GM19238 (cell line): ENCODE data around the gene SVOP.
"Not testable (repeated sequence)": the region's sequence is repeated elsewhere in the genome, so short reads cannot be mapped to it uniquely, and the experiment has no call there.

Experiments used
- DNase-seq: peaks from one replicate; pipeline ENCODE4 v3.0.0; 2011; ENCODE audit warnings: low spot score; ENCODE audit not compliant: insufficient read length

Gene SVOP

DNA sequence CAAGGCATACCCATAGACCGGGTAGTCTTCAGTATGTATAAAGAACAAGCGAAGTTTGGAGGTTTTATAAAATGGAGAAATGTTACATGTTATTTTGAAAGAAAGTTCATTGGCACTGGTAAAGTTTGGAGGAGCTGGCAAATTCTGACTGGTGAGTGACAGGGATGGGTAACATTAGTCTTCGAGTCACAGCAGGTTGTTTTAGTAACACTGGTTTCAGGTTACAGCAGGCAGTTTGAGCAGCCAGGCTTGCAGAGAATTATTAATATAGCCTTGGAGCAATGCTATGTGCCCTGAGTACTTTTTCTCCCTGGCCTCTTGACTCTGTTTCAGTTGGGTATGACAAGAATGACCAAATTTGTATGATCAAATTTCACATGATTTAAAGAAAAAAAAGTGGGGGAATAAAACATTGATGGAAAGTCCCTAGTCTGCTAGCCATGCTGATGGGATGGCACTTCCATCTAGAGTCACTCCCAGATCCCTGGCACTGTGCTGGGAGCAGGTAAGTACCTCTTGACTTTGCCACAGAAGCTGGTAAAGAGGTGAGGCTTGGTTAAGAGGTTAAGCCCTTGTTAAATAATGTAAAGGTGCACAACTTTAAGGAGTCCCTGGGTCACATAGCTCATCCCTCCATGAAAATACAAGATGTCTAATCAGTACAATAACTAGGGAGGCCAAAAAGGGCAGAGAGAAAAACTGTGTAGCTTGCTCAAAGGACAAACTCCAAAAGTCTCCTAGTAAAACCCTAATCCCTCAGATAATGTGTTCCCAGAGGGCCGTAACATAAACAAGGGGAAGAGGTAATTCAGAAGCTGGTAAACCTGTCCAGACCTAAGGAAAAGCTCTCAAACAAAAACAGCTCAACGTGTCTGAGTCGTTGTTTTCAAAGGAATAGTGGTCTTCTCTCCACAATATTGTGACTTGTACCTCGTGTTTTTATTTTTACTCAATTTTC, 12.7 kb upstream of the SVOP start:
- no peak for DNase-seq

DNA sequence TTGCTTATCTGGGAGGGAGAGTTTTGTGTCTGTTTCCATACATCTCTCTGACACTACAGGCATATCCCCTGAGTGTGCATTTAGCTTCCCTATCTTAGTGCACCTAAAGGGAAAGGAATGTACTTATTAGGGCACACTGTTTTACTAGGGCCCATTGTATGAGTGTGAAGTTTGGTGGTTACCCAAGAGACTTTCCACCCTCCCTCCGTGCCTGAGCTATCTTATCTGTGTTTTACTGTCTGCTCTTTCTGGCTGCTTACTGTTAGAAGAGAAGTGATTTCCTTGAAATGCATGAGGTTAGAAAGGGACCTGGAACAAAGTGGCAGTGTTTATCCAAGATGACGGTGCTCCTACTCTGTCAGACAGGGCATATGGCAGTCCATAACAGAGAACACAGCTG, 8.5 kb upstream of the SVOP start:
- no peak for DNase-seq

GRCh38 chr12:109028624-109029023, 7.8 kb upstream of the SVOP start:
- not testable (repeated sequence) for DNase-seq

DNA sequence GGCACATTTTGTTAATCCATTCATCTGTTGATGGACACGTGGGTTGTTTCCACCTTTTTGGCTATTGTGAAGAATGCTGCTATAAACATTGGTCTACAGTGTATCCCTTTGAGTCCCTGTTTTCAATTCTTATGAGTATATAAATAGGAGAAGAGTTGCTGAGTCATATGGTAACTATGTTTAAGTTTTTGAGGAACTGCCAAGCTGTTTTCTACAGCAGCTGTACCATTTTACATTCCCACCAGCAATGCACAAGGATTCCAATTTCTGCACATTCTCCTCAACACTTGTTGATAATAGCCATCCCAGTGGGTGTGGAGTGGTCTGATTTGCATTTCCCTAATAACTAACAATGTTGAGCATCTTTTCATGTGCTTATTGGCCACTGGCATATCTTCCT, 6.9 kb upstream of the SVOP start:
- no peak for DNase-seq

DNA sequence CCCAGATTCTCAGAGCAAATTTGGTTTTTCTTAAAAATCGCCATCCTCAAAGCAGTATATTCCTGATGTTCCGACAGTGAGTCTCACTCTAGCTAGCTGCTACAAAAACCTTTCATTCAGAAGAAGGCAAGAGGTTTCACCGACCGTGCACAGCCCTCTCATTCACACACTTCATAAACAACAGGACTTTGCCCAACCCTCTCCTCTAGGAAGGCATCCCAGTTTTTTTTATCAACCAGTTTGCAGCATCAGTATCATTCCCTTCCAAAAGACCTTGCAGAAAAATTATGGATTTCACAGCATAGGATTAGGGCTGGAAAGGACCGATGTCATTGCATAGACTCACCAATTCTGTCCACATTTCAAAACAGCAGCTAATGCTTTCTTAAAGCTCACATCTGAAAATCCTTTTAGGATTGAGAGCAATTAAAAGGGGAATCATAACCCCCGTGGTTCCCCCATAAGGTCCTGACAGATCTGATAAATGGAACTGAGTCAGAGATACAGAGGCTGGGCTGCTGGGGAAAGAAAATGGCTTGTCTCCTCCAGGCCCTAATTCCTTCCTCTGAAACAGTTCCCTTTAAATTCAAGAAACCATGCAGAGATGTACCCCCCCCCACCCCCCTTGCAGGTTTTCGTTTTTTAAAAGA, 597 bp downstream of the SVOP start:
- DNase-seq = no peak

GRCh38 chr12:109018296-109018695, 2.6 kb downstream of the SVOP start:
- no peak for DNase-seq

- no peak for DNase-seq
Observed at GRCh38 chr12:109016978-109017377, 3.9 kb downstream of the SVOP start.

- no peak for DNase-seq
Observed at GRCh38 chr12:109016016-109016415, 4.9 kb downstream of the SVOP start.

DNA sequence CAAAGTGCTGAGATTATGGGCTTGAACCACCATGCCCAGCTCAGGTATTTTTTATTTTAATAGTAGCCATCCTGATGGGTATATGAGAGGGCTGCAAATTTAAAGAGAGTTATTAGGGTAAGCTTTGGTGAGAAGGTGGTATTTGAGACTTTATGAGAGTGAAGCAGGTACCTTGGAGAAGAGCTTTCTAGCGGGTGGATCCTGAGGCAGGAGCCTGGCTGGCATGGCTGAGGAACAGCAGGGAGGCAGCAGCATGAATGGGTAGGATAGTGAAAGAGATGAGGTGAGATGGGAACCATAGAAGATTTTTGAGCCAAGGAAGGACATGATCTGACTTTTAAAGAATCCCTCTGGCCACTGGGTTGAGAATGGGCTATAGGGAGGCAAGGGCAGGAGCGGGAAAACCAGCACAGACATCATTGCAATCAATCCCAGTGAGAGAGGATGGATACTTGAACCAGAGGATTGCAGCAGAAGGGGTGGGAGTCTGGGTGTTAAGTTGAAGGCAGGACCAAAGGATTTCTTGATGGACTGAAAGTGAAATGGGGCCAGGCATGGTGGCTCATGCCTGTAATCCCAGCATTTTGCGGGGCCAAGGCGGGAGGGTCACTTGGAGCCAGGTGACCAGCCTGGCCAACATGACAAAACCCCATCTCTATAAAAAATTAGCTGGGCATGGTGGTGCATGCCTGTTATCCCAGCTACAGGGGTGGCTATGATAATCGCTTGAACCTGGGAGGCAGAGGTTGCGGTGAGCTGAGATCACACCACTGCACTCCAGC, 5.7 kb downstream of the SVOP start:
- no peak for DNase-seq

GRCh38 chr12:109010259-109010658, 10.6 kb downstream of the SVOP start:
- no peak for DNase-seq

DNA sequence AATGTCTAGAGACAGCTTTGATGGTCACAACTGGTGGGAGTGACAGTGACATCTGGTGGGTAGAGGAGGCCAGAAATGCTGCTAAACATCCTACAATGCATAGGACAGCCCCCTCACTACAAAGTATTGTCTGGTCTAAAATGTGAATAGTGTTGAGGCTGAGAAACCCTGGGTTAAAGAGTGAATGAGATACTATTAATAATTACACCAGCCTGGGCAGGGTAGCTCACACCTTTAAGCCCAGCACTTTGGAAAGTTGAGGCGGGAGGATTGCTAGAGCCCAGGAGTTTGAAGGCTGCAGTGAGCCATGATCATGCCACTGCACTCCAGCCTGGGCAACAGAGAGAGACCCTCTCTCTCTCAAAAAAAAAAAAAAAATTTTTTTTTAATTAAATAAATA, 11.1 kb downstream of the SVOP start:
- no peak for DNase-seq

DNA sequence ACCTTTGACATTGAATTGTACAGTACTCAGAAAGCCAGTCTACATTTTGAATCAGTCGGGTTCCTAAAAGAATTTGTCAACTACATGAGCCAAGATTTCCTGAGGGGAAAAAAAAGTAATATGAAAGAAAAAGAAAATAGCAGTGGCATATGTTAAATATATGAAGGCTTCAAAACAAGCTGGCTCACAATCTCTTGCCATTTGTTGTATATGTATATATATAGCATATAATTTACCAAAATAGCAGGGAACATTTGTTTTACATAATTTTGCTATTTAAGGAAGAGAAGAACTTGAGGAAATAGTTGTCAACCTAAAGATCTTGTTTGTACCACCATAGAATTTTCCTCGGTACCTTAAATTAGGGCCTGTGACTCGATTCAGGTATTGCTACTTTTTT, 16.9 kb downstream of the SVOP start:
- DNase-seq = no peak

DNA sequence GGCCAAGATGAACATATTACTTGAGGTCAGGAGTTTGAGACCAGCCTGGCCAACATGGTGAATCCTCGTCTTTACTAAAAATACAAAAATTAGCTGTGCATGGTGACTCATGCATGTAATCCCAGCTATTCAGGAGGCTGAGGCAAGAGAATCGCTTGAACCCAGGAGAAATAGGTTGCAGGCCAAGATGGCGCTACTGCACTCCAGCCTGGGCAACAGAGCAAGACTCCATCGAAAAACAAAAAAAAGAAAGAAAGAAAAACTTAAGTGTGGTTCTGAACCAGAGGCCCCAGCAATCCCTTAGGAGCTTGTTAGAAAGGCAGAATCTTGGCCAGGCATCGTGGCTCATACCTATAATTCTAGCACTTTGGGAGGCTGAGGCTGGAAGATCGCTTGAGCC, 24.5 kb downstream of the SVOP start:
- DNase-seq = no peak

DNA sequence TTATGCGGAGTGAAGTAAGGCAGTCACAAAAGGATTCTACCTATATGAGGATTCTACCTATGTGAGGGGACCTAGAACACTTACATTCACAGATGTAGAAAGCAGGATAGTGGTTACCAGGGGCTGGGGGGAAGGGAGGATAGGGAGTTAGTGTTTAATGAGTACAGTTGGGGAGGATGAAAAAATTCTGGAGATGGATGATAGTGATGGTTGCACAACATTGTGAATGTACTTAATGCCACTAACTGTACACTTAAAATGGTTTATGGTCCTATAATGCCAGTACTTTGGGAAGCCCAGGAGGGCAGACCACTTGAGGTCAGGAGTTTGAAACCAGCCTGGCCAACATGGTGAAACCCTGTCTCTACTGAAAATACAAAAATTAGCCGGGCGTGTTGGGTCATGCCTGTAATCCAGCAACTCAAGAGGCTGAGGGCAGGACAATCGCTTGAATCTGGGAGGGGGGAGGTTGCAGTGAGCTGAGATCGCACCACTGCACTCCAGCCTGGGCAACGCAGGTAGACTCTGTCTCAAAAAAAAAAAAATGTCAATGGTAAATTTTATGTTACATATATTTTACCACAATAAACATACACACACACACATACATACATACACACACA, 25.4 kb downstream of the SVOP start:
- no peak for DNase-seq

DNA sequence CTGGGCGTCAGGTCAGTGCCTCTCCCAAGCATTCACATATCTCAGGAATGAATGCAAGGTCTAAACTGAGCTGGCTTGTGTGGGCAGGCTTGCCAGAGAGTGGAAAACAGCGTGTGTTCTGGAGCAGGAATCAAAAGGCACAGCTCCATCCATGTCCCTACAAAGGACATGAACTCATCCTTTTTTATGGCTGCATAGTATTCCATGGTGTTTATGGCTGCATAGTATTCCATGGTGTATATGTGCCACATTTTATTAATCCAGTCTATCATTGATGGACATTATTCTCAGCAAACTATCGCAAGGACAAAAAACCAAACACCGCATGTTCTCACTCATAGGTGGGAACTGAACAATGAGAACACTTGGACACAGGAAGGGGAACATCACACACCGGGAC, 30.8 kb downstream of the SVOP start:
- not testable (repeated sequence) for DNase-seq

- DNase-seq = no peak
Observed at GRCh38 chr12:108989376-108989775, 31.5 kb downstream of the SVOP start.

- no peak for DNase-seq
Observed at GRCh38 chr12:108985750-108986149, 35.1 kb downstream of the SVOP start.

GRCh38 chr12:108983227-108983626, 37.6 kb downstream of the SVOP start:
- DNase-seq = no peak

GRCh38 chr12:108982621-108983219, 38.1 kb downstream of the SVOP start:
- no peak for DNase-seq

DNA sequence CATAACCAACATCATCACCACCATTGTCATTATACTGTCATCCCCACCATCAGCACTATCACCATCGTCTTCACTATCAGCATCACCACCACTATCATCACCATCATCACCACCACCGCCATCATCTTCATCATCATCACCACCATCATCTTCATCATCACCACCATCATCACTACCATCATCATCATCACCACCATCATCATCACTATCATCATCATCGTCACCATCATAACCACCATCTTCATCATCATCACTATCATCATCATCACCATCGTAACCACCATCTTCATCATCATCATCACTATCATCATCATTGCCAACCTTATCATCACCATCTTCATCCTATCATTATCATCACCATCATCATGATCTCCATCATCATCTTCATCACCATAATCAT, 39.0 kb downstream of the SVOP start:
- no peak for DNase-seq
